ENCODE data around the gene BMS1. TPM values are rescaled to one million over a fixed set of nuclear protein-coding genes. Genes with fewer than 3 reads are reported as not detected.

The BMS1 gene
- total RNA-seq, 1 experiment from 2014 or later = 36.3 TPM

GRCh38 chr10:42876945-42877344 lies 94.3 kb downstream of the BMS1 start:
- H3K36me3 Mint-ChIP-seq (ENCODE audit: insufficient read depth, unreplicated experiment) = no peaks in the 10 kb centered on the region
- Histone ChIP-seq H3K36me3 (ENCODE audit: control insufficient read depth, insufficient read depth, low read length) (no peaks in the 10 kb centered on the region), H3K9me3 (0 out of 2 replicates have a peak, but pooled peaks cover 3% of the 10 kb centered on the region), H3K4me3 (ENCODE audit: low read depth, low read length) (no peak overlapping the region), H3K4me1 (no peaks in the 10 kb centered on the region), H3K27me3 (replicated peaks; ENCODE audit: control insufficient read depth, insufficient read depth, low read length) (no peaks in the 10 kb centered on the region)
- ChIA-PET POLR2A (no interaction called here), CTCF (no interaction called here)
- TF ChIP-seq CTCF (IDR thresholded peaks at IDR 0.05; ENCODE audit: insufficient read depth in 1 of 2, low read depth in 1 of 2, low read length in 1 of 2, severe bottlenecking in 1 of 2, unreplicated experiment in 1 of 2) = no peak
- no peak for DNase-seq
- no TSS peak for BruUV-seq (replicated peaks)
- peaks cover 22% of the 10 kb centered on the region for H3K9me3 Mint-ChIP-seq (ENCODE audit: unreplicated experiment)
- H3K4me3 Mint-ChIP-seq (ENCODE audit: unreplicated experiment) = no peak overlapping the region
- peaks cover 14% of the 10 kb centered on the region for H3K27me3 Mint-ChIP-seq (ENCODE audit: insufficient read depth, unreplicated experiment)
- H3K4me1 Mint-ChIP-seq (ENCODE audit: low read depth, unreplicated experiment) = no peaks in the 10 kb centered on the region
- H3K27ac Mint-ChIP-seq (ENCODE audit: unreplicated experiment) = no peak overlapping the region
- intact Hi-C loops (cut with micrococcal nuclease; ENCODE audit: unreplicated experiment) = no loop called here

- H3K4me1 Mint-ChIP-seq (ENCODE audit: low read depth, unreplicated experiment) = no peaks in the 10 kb centered on the region
- H3K4me3 Mint-ChIP-seq (ENCODE audit: unreplicated experiment) = no peak overlapping the region
- Histone ChIP-seq H3K36me3 (ENCODE audit: control insufficient read depth, insufficient read depth, low read length) (no peaks in the 10 kb centered on the region), H3K9me3 (peaks cover 3% of the 10 kb centered on the region; the same call in 1 of the 2 replicates), H3K27me3 (replicated peaks; ENCODE audit: control insufficient read depth, insufficient read depth, low read length) (no peaks in the 10 kb centered on the region), H3K4me3 (ENCODE audit: low read depth, low read length) (no peak overlapping the region), H3K4me1 (no peaks in the 10 kb centered on the region)
- no peak for TF ChIP-seq CTCF (IDR thresholded peaks at IDR 0.05; ENCODE audit: insufficient read depth in 1 of 2, low read depth in 1 of 2, low read length in 1 of 2, severe bottlenecking in 1 of 2, unreplicated experiment in 1 of 2)
- H3K27ac Mint-ChIP-seq (ENCODE audit: unreplicated experiment) = no peak overlapping the region
- DNase-seq = no peak
- H3K9me3 Mint-ChIP-seq (ENCODE audit: unreplicated experiment) = peaks cover 29% of the 10 kb centered on the region
- H3K36me3 Mint-ChIP-seq (ENCODE audit: insufficient read depth, unreplicated experiment) = peaks cover 2% of the 10 kb centered on the region
- peaks cover 14% of the 10 kb centered on the region for H3K27me3 Mint-ChIP-seq (ENCODE audit: insufficient read depth, unreplicated experiment)
- no TSS peak for BruUV-seq (replicated peaks)
- intact Hi-C loops (cut with micrococcal nuclease; ENCODE audit: unreplicated experiment) = no loop called here
- CTCF ChIA-PET = no interaction called here
- POLR2A ChIA-PET = no interaction called here
Measured at GRCh38 chr10:42877496-42878030, 95.0 kb downstream of the BMS1 start.

- H3K4me1 ChIP-seq = no peaks in the 10 kb centered on the region
- peaks cover 5% of the 10 kb centered on the region; the same call in 1 of the 2 replicates for H3K9me3 ChIP-seq
- H3K9me3 Mint-ChIP-seq (ENCODE audit: unreplicated experiment) = peaks cover 36% of the 10 kb centered on the region
- TF ChIP-seq CTCF (IDR thresholded peaks at IDR 0.05; ENCODE audit: insufficient read depth in 1 of 2, low read depth in 1 of 2, low read length in 1 of 2, severe bottlenecking in 1 of 2, unreplicated experiment in 1 of 2) = no peak
- no peak overlapping the region for H3K4me3 Mint-ChIP-seq (ENCODE audit: unreplicated experiment)
- no peak overlapping the region for H3K27ac Mint-ChIP-seq (ENCODE audit: unreplicated experiment)
- ChIA-PET POLR2A (no interaction called here), CTCF (no interaction called here)
- no peak overlapping the region for H3K4me3 ChIP-seq (ENCODE audit: low read depth, low read length)
- BruUV-seq (replicated peaks) = no TSS peak
- no peaks in the 10 kb centered on the region for H3K4me1 Mint-ChIP-seq (ENCODE audit: low read depth, unreplicated experiment)
- H3K27me3 Mint-ChIP-seq (ENCODE audit: insufficient read depth, unreplicated experiment) = peaks cover 14% of the 10 kb centered on the region
- intact Hi-C loops (cut with micrococcal nuclease; ENCODE audit: unreplicated experiment) = no loop called here
- no peaks in the 10 kb centered on the region for H3K27me3 ChIP-seq (replicated peaks; ENCODE audit: control insufficient read depth, insufficient read depth, low read length)
- H3K36me3 ChIP-seq (ENCODE audit: control insufficient read depth, insufficient read depth, low read length) = no peaks in the 10 kb centered on the region
- peaks cover 5% of the 10 kb centered on the region for H3K36me3 Mint-ChIP-seq (ENCODE audit: insufficient read depth, unreplicated experiment)
- DNase-seq = no peak
Measured at GRCh38 chr10:42878134-42878820, 95.7 kb downstream of the BMS1 start.
